UCSD-AML1 (cell line): ENCODE data around the gene EPN2.
"Not testable (repeated sequence)": the region's sequence is repeated elsewhere in the genome, so short reads cannot be mapped to it uniquely, and the experiment has no call there.

ENCODE experiments used
- DNase-seq: peaks from one replicate; lab custom pipeline; 2025; ENCODE audit not compliant: unreplicated experiment; lab: John Stamatoyannopoulos, UW

EPN2 gene

DNA sequence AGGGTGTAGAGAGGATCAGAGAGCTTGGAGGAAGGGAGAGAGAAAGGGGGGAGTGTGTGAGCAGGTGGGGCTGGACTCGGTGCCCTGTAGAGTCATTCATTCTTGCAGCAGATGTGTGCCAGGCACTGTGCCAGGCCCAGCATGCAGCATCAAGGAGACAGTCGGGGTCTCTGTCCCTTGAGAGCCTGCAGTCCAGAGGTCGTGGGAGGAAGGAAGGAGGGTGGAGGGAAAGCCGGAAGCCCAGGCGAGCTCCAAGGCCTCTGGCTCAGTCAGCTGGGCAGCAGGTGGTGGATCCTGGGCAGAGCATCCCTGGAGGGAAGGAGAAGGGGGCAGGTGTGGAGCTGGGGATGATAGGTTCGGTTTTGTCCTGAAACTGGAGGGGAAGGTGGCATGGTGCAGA is 27.5 kb downstream of the EPN2 start:
- no peak for DNase-seq

DNA sequence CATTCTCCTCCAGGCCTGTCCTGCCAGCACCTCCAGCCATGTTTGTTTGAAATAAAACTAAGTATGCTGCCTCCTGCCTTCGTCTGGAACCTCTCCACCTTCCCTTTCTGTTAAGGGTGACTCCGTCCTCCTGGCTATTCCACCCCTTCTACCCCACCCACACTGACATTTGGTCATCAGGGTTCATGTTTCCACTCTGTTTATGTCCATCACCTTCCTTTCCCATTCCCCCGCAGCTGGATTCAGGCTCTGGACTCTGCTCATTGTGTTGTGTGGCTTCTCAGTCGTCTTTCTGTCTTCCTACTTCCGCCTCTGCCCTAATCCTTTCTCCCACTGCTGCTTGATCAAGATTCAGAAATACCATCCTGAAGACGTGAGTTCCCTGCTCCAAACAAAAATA is 28.6 kb downstream of the EPN2 start:
- DNase-seq: no peak

DNA sequence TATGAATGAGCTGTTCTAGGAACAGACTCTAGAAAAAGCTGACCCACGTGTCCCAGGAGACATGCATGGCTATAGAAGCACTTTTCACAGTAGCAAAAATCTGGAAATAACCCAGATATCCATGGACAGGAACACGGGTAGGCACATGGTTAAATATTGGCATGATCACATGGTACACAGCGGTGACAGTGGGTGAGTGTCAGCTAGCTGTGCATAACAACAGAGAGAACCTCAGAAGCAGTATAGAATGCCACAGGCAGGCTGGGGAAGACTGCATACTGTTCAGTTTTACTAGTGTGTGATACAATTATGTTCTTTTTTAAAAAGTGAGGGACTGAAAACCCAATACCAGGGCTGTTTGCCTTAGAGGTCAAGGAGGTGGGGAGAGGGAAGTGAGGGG is 31.4 kb downstream of the EPN2 start:
- DNase-seq: no peak

DNA sequence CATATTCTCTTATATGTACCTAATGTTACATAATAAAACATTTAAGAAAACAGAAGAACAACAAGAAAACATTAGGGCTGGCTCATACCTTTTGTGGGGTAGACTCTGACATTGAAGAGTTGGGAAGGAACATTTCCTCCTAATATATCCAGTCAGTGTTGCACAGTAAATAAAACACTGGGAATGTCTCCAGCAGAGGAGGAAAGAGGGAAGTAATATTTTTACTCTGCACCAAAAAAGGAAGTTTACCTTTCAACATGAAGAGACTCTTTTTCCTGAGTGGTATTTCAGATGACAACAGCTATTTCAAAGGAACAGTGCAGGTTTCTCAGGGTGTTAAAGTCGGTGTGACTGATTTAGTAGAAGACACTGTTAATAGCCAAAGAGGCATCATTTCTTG is 31.9 kb downstream of the EPN2 start:
- DNase-seq: no peak

DNA sequence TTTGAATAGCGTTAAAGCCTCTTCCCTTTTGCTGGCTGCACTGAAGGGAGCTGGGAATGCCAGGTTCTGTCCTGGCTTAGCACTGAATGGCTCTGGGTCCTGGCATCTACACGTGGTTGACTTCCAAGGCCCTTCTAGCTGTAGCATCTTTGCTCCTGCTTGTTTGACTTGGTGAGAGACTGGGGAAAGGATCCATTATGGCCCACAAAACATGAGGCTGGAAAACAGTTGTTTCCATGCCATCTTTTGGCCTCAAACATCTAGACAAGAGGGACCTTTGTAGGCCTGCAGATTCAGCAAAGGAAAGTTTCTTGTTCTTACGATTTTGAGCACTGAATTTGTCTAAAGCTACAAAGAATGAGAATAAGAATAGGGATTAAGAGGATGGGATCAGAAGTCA is 32.5 kb downstream of the EPN2 start:
- no peak for DNase-seq

DNA sequence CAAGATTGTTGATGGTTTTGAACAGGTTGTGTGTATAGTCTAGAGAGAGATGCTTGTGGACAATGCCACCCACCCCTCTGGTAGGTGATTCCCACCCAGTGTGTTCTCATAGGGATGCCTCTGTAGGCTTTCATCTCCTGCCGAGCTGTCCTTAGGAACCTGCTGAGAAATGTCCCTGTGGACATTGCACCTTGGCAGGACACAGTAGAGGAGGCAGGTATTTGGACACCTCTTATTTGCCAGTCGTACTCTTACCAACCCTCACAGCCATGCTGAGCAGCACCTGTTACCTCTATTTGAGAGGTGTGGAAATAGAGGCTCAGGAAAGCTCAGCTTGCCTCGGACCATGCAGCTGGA is 33.2 kb downstream of the EPN2 start:
- no peak for DNase-seq

DNA sequence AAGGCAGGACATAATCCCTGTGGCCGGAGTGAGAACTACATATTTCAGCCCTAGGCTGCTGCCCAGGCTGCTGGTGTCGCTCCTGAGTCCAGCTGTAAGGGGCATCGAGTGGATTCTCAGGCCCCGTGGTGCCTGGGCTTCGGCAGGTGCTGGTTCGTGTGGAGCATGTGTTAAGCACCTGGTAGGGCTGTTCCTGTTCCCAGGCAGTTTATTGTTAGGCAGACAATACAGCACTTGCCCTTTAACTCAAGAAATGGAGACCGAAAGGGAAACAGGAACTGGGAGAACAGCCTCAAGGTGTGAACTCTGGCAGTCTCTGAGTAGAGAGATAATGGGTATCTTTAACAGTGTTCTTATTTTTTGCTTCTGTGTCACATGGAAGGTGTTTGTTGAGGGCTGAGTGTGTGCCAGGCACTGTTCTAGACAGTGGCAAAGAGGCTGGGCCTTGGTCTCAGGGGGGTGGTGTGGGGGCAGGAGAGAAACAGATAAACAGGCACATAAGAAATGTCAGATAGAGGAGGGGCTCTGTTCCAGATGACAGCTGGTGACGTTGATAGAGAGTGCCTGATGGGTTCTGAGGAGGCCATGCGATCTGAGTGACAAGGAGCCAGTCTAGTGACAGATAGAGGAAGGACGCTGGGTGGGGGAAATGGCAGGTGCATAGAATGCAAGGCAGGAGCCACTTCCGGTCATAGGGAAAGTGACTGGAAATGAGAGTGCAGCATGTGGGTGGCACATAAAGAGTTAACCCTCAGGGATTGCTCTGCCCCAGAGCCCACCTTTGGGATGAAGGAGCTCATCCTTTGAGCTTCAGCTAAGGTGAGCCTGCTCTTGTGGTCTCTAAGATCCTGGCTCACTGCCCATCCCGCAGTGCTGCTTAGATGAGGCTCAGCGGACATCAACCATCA is 33.8 kb downstream of the EPN2 start:
- no peak for DNase-seq

DNA sequence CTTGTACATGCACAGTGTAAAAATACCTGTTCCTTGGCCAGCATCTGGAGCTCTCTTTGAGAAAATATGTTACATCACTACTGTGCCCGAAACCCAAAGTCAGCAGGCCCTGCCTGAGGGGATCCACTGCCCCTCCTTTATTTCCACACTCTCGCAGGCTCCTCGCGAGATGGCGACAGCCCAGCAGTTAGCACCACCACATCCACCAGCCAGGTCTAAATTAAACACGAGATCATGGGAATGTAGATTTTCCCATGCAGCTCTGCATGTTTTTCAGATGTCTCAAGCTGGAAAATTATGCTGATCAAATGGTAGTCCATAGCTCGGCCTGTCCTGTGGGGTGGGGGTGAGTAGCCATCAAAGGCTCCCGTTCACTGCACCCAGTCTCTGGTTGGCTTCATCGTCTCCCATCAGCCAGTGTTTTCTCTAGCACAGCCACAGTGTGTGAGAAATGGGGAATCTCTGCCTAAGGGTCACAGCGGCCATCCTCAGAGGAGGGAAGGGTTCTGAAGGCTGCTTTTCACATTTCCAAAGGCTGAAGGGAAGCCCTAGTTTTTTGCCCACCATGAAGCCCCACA is 34.7 kb downstream of the EPN2 start:
- no peak for DNase-seq

DNA sequence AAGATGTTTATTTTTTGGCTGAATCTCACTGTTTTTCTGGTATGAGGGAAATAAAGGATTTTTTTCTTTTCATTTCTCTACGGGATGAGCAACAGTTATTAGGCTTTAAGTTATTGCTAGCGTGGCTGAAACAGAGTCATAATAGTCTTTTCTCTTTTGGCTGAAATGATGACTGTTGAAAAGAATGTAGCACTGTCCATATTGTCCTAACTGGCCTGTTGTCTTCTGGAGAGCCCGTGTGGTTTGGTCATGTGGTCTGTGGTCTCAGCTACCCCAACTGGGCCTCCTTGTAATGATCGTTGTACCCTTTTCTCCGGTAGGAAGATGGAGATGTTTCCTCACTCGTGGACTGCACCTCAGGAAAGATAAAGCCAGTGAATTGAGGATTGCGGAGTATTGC is 36.6 kb downstream of the EPN2 start:
- DNase-seq: no peak

DNA sequence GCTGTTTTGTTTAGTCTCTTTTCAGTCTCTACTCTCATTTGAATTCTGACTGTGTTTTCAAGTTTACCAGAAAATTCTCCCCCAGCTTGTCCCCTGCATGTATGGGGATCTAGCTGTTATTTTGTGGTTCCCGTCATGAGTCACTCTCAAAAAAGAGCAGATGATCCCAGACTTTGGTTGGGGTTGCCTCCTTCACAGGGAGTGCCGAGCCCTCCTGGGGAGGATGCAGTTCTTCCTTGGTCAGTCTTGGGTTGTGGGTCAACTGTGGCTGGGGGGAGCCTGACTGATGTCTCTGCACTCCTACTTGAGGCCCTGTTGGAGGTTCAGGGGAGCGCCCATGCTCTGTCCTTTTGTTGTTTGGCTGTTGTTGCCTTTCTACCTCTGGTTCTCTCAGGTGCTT is 37.7 kb downstream of the EPN2 start:
- no peak for DNase-seq

DNA sequence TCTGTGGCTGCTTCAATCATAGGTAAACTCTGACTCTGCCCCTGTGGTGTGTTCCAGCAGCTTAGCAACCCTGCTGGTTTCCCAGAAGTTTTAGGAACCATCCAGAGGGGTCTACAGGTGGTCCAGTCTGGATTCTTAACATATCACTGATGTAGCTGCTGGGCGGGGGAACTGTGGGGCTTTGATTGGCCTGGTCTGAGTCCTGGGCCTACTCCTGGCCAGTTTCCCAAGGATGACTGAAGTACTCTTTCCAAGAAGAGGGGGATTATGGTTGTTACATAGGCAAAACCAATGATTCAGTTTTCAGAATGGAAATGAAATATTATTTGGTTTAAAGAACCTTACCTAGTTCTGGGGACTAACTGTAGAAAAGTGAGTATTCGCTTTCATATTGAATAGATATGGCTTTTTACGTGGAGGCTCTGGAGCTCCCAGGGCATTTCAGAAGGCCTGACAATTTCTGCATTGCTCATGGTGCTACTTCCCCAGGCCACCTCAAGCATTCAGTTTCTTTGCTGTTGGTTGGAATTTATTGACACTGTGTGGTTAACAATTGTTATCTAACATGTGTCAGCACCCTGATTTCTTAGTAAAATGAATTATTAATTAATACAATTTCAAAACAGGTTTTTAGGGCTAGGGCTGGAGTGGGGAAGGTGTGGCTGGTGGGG is 38.4 kb downstream of the EPN2 start:
- no peak for DNase-seq

DNA sequence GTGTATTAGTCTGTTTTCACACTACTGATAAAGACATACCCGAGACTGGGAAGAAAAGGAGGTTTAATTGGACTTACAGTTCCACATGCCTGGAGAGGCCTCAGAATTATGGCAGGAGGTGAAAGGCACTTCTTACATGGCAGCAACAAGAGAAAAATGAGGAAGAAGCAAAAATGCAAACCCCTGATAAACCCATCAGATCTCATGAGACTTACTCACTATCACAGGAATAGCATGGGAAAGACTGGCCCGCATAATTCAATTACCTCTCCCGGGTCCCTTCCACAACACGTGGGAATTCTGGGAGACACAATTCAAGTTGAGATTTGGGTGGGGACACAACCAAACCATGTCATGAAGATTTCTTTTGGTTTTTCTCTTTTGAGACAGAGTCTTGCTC is 41.1 kb downstream of the EPN2 start:
- DNase-seq: not testable (repeated sequence)

DNA sequence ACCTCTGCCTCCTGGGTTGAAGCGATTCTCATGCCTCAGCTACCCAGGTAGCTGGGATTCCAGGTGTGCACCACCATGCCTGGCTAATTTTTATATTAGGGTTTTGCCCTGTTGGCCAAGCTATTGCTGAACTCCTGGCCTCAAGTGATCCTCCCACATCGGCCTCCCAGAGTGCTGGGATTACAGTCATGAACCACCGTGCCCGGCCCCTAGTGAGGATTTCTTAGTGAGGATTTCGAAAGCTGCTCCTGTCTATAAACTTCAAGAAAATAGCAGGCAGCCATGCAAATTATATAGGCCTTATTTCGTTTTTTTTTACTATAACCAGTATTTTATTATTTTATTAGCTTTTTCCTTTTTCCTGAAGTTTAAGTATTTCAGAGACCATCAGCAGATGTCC is 41.6 kb downstream of the EPN2 start:
- no peak for DNase-seq

DNA sequence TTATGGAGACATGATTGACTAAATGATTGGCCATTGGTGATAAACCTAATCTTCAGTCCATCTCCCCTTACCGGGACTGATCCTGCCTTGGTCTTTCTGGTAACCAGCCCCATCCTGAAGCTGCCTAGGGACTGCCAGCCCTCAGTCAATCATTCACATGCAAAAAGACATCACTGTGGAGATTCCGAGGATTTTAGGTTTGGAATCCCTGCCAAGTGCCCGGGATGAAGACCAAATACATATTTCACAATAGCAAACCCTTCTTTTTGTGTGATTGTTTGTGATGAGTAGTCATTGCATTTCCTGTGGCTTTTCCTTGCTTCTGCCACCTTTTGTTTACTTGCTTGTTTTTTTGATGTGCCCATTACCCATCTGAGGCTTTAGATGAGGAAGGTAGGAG is 44.0 kb downstream of the EPN2 start:
- DNase-seq: no peak

DNA sequence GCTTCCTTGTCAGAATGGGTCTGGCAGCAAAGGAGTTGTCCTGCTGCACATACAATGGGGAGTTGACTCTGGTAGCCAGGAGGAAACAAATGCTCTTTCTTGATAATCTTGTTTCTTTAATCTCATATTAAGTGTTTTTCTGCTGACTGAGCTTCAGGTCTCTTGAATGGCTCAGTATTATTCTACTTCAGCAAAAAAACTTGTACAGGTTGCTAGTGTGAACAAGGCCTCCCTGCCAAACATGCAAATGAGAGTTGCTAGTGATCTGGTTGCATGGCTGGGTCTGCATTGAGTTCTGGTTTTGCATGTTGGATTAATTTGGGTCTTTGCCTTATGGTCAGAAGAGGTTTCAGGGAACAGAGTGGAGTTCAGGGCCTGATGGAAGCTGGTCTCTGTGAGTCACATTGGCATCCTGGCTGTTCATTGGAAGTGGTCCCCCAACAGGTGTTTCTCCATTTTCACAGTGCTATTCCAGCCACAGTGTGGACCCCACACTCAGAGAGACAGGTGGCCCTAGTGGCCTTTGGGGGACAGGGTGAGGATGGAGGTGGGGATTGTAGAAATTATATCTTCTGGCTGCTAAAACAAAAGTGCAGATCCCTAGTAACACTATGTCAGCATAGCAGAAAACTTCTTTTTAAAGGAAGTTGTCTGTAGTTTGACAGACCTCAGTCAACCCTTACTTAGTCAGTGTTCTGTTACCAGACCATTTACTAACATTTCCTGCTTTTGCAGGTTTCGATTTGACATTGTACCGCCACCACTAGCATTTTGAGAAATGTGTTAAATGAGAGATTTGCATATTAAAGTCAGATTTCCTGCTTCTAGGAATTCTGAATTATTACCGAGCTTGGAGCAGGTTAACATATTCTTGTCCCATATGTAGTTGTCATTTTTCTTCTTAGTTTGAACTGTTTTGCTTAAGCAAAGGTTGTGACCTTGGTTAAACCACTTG is 47.1 kb downstream of the EPN2 start:
- DNase-seq: no peak

DNA sequence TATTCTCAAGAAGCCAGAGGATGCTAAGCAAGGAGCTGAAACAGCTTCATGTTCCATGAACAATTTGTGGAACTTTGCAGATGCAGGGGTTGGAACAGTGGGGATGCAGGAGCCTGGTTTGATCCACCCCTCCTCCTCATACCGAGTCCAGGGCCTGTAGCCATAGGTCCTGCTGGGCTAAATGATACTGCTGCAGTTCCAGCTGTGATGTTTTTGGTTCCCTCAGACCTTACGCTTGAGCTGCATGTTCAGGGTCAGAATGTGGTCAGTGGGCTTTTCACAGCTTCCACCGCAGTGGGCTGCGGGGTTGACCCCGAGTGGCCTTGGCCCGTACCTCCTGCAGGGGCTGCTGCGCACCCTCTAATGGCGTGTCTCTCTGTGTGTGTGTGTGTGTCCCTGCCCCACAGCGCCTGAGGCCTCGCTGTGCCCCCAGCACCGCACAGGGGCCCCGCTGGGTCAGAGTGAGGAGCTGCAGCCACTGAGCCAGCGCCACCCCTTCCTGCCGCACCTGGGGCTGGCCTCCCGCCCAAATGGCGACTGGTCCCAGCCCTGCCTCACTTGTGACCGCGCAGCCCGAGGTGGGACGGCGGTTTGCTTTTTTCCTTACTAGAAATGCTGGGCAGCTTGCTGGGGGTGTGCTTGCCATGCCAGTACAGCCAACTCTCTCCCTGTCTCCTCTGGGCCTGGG is 48.2 kb downstream of the EPN2 start:
- DNase-seq: no peak

DNA sequence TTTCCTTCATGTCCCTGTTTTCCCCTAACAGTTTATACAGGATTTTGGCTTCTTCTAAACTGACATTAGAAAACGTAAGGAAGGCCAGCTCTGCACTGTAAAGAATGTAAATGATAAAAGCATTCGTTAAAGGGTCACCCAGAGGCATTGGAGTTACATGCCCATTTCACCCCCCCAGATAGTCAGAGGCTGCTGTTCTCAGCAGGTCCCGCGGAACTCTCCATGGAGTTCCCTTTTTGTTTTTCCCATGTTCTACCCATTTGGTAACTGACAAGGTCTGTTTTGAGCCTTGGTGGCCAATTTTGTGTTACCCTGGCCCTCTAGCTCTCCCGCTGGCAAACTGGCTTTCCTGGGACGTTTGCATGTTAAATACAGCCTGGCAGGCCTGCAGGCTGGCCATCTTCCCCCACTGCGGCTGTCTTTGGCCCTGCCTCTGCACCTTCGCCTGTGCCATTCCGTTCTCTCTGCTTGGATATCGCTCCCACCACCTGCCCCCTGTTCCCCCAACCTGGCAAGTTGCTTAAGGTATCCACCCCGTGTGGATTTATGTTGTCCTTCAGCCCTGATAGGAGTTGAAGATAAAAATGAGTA is 49.7 kb downstream of the EPN2 start:
- DNase-seq: no peak

DNA sequence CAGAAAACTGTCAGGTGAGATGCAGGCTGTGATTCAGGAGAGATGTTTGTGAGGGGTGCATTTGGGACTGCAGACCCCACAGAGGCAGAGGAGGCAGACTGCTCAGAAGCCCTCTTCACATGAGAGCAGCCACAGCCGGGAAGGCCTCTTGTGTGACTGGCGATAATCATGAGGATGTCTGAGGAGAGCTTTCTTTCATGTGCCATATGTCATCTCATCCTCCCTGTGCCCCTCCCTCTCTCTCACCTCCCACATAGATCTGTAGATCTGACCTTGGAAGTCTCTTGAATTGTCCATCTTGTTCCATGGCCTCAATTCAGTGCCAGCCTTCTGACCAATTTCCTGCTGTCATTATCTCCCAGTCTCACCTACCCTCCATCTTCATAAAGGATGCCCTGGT is 50.5 kb downstream of the EPN2 start:
- no peak for DNase-seq

DNA sequence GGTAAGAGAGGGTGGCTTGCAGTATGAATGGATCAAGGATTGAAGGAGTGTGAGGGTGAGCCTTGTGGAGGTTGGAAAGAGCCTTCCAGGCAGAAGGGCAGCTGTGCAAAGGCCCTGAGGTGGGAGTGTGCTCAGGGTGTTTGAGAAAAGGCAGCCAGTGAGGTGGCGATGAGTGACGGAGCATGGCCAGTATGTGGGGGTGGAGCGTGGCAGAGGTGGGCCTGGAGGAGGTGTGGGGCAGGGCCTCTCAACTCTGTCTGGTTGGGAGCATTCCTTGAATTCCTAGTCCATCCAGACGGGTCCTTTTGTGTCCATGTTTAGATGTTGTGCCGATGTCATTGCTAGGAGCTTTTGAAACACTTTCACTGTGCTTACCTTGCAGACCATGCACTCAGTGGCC is 51.3 kb downstream of the EPN2 start:
- no peak for DNase-seq

DNA sequence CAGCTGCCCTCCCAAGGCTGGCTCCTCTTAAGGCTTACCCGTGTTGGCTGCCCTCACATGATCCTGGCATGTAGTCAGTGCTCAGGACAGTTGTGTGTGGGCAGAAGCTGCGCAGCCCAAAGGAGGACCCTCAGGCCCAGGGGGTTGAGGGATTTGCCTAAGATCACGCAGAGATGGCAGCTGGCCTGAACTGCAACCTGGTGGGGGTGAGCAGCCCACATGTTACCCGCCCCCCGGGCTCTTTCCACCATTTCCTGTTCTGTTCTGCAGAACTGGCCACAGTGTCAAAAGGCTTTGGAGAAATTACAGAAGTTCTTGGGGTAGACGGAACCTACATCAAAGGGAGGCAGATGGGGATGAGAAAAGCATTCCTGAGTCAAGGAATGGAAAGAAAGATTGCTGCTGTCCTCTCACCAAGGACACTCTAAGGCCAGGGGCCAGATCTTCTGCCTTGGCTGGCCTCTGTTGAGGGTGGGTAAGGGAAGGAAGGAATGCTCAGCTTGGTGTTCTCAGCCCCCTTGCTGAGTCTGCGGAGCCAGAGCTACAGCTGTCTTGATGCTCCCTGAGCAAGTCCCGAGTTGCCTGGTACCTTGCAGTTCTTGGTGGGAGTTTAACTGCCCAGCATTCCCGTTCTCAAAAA is 53.0 kb downstream of the EPN2 start:
- DNase-seq: no peak
